CD4-positive, alpha-beta T cell (primary cell): ENCODE results near the gene C11orf68. TPM values are rescaled to one million over a fixed set of nuclear protein-coding genes. Genes with fewer than 3 reads are reported as not detected.

Experiments used
- ATAC-seq: fragments of 200-7000 bp; cut with Tn5 transposase; one replicate; pipeline ENCODE4 v1.10.0; 2022; ENCODE audit warnings: mild to moderate bottlenecking; ENCODE audit not compliant: poor library complexity
- CTCF ChIA-PET: fragments of 350-600 bp; sonication (Branson Sonifier 250); formaldehyde crosslinking; loops from one replicate; lab custom pipeline; 2021; ENCODE audit warnings: antibody characterized with exemption, inconsistent platforms; lab: Charles Lee
- POLR2A ChIA-PET: fragments of 350-600 bp; sonication (Branson Sonifier 250); formaldehyde crosslinking; loops from one replicate; lab custom pipeline; 2021; ENCODE audit warnings: antibody characterized with exemption, inconsistent platforms; lab: Charles Lee
- DNase-seq, 14 experiments: peaks; one replicate each; pipeline ENCODE4 v3.0.0-alpha.2; 2013 to 2020; ENCODE audit warnings: mixed read lengths in 2 of 14
- H3K27ac ChIP-seq, 2 donors: one replicate each; pipeline versions ENCODE4 v1.5.1 to v1.7.0; 2013; ENCODE audit warnings: low read length in 2 of 2, low read depth in 1 of 2, mild to moderate bottlenecking in 1 of 2
- H3K27me3 ChIP-seq, 2 experiments: 1 replicate in 1 of 2; 2 replicates in 1 of 2; pipeline versions ENCODE4 v1.6.1 to v1.7.0; 2013; ENCODE audit warnings: low read length in 2 of 2, control low read depth in 1 of 2, mild to moderate bottlenecking in 1 of 2, moderate library complexity in 1 of 2; ENCODE audit not compliant: insufficient read depth in 2 of 2, control insufficient read depth in 1 of 2
- H3K36me3 ChIP-seq: one replicate; pipeline ENCODE4 v1.6.1; 2013; ENCODE audit warnings: low read length, control low read depth; ENCODE audit not compliant: insufficient read depth
- H3K4me1 ChIP-seq: one replicate; pipeline ENCODE4 v1.6.1; 2013; ENCODE audit warnings: low read length, control low read depth; ENCODE audit not compliant: insufficient read depth
- H3K4me3 ChIP-seq: one replicate; pipeline ENCODE4 v1.5.1; 2013; ENCODE audit warnings: mild to moderate bottlenecking, low read length, moderate library complexity
- H3K9me3 ChIP-seq, 2 experiments: 1 replicate in 1 of 2; 2 replicates in 1 of 2; pipeline versions ENCODE4 v1.6.1 to v1.7.0; 2013; ENCODE audit warnings: low read length in 2 of 2, mild to moderate bottlenecking in 2 of 2, control low read depth in 1 of 2, moderate library complexity in 1 of 2; ENCODE audit not compliant: control insufficient read depth in 1 of 2, insufficient read depth in 1 of 2
- H3K27ac Mint-ChIP-seq: one replicate; pipeline ENCODE4 v1.8.0; 2020; ENCODE audit warnings: mixed read lengths
- H3K27me3 Mint-ChIP-seq: one replicate; pipeline ENCODE4 v1.8.0; 2021; ENCODE audit warnings: mixed read lengths
- H3K36me3 Mint-ChIP-seq: one replicate; pipeline ENCODE4 v1.8.0; 2021; ENCODE audit warnings: low read depth, mixed read lengths
- H3K4me1 Mint-ChIP-seq: one replicate; pipeline ENCODE4 v1.8.0; 2021; ENCODE audit warnings: low read depth, mixed read lengths
- H3K4me3 Mint-ChIP-seq: one replicate; pipeline ENCODE4 v1.8.0; 2020; ENCODE audit warnings: mild to moderate bottlenecking, mixed read lengths
- H3K9me3 Mint-ChIP-seq: one replicate; pipeline ENCODE4 v1.8.0; 2020; ENCODE audit warnings: mixed read lengths
- CTCF ChIP-seq: fragments of 200-600 bp; IDR thresholded peaks from one replicate; pipeline ENCODE4 v1.8.0; 2022; ENCODE audit warnings: antibody characterized with exemption, mild to moderate bottlenecking
- intact Hi-C, 2 experiments: fragments of 100-400 bp; cut with DNase I in 1 of 2; cut with micrococcal nuclease in 1 of 2; formaldehyde crosslinking; loops; one replicate each; pipeline versions ENCODE4 v1.15.1 to v1.9.0; 2023 to 2025; cut with DNase I, micrococcal nuclease
- total RNA-seq, 174 experiments: library from RNA in 2 of 174; stranded (reverse) in 2 of 174; gene quantifications; one replicate each; pipeline ENCODE4 v1.2.3 and lab custom pipeline; 2021 to 2026

The C11orf68 gene
- total RNA-seq, 2 experiments from 2014 or later, result 13.7 to 13.8 TPM

GRCh38 chr11:65882120-65883057, 36.5 kb downstream of the C11orf68 start:
- H3K27ac Mint-ChIP-seq, result no peak overlapping the region
- H3K4me1 ChIP-seq, result peaks cover 53% of the 10 kb centered on the region
- DNase-seq (peak in 1 of 14 experiments; percentile 1), ATAC-seq (no peak)
- H3K4me3 ChIP-seq, result no peak overlapping the region
- H3K27me3 Mint-ChIP-seq, result no peaks in the 10 kb centered on the region
- no peaks in the 10 kb centered on the region for H3K9me3 ChIP-seq
- H3K36me3 ChIP-seq, result peaks cover 35% of the 10 kb centered on the region
- no peak overlapping the region for H3K4me3 Mint-ChIP-seq
- peaks cover 30% of the 10 kb centered on the region for H3K4me1 Mint-ChIP-seq
- ChIA-PET POLR2A (interaction anchor here (1.3 to 2.4 kb wide), 2 partner anchors 23 to 170 kb away, joined by 3 to 11 read pairs; partner anchors contain the start of genes KAT5 and MUS81), CTCF (interaction anchor here (0.8 to 3.5 kb wide), 3 partner anchors 8 to 23 kb away, joined by 3 to 37 read pairs (median 21); partner anchors contain the start of gene MUS81)
- TF ChIP-seq CTCF, result no peak
- H3K27me3 ChIP-seq, result no peaks in the 10 kb centered on the region
- intact Hi-C loops, result loop anchor here in 1 of 2 experiments (10.0 kb wide), 1 partner anchor 168 kb away; the partner anchor contains the start of gene KAT5
- no peaks in the 10 kb centered on the region for H3K9me3 Mint-ChIP-seq
- H3K27ac ChIP-seq, result no peak overlapping the region
- peaks cover 37% of the 10 kb centered on the region for H3K36me3 Mint-ChIP-seq

- Histone ChIP-seq H3K4me1 (peaks cover 57% of the 10 kb centered on the region), H3K27ac (peak overlapping the region in 1 of 2 donors; percentile 18), H3K9me3 (no peaks in the 10 kb centered on the region), H3K36me3 (peaks cover 35% of the 10 kb centered on the region), H3K4me3 (peak overlapping the region; percentile 7), H3K27me3 (no peaks in the 10 kb centered on the region)
- no peak overlapping the region for H3K4me3 Mint-ChIP-seq
- H3K27me3 Mint-ChIP-seq, result no peaks in the 10 kb centered on the region
- CTCF ChIA-PET, result interaction anchor here (0.7 to 1.2 kb wide), 2 partner anchors 7 to 21 kb away, joined by 3 to 4 read pairs; partner anchors contain the start of gene MUS81
- H3K36me3 Mint-ChIP-seq, result peaks cover 31% of the 10 kb centered on the region
- no peaks in the 10 kb centered on the region for H3K9me3 Mint-ChIP-seq
- POLR2A ChIA-PET, result interaction anchor here (1.4 to 2.4 kb wide), 2 partner anchors 22 to 47 kb away, joined by 3 to 11 read pairs; partner anchors contain the start of gene MUS81
- intact Hi-C loops, result loop anchor here in 1 of 2 experiments (10.0 kb wide), 1 partner anchor 166 kb away; the partner anchor contains the start of gene KAT5
- peak overlapping the region; percentile 44 for H3K27ac Mint-ChIP-seq
- no peak for TF ChIP-seq CTCF
- ATAC-seq (no peak), DNase-seq (peak in 1 of 14 experiments; percentile 2)
- peaks cover 22% of the 10 kb centered on the region for H3K4me1 Mint-ChIP-seq
Observed at GRCh38 chr11:65880844-65881421, 37.9 kb downstream of the C11orf68 start.

GRCh38 chr11:65880027-65880426, 38.8 kb downstream of the C11orf68 start:
- ChIA-PET CTCF (interaction anchor here (0.7 to 2.1 kb wide), 3 partner anchors 8 to 20 kb away, joined by 3 to 8 read pairs (median 4); partner anchors contain the start of genes FIBP and MUS81), POLR2A (interaction anchor here (0.8 to 2.4 kb wide), 4 partner anchors 9 to 21 kb away, joined by 3 to 11 read pairs (median 4); partner anchors contain the start of genes CCDC85B, FIBP and MUS81)
- Mint-ChIP-seq H3K4me3 (no peak overlapping the region), H3K27ac (peak overlapping the region; percentile 42), H3K27me3 (no peaks in the 10 kb centered on the region), H3K9me3 (no peaks in the 10 kb centered on the region), H3K36me3 (peaks cover 24% of the 10 kb centered on the region), H3K4me1 (peaks cover 21% of the 10 kb centered on the region)
- Histone ChIP-seq H3K9me3 (no peaks in the 10 kb centered on the region), H3K4me3 (peak overlapping the region; percentile 50), H3K4me1 (peaks cover 56% of the 10 kb centered on the region), H3K27ac (peak overlapping the region; percentile 9 to 41), H3K27me3 (no peaks in the 10 kb centered on the region), H3K36me3 (peaks cover 27% of the 10 kb centered on the region)
- intact Hi-C loops, result loop anchor here in 1 of 2 experiments (10.0 kb wide), 1 partner anchor 165 kb away; the partner anchor contains the start of gene KAT5
- no peak for TF ChIP-seq CTCF
- DNase-seq (no peak), ATAC-seq (no peak)
